DMS 273 treated with DMSO at 0.1 percent for 48 hours (cell line): ENCODE results near the gene KRTAP20-4.

Experiments
- DNase-seq: peaks from one replicate; lab custom pipeline; 2025; lab: John Stamatoyannopoulos, UW

KRTAP20-4 gene

GRCh38 chr21:30652891-30653290, 32.5 kb downstream of the KRTAP20-4 start:
- no peak for DNase-seq

- no peak for DNase-seq
Measured at GRCh38 chr21:30668776-30669175, 48.3 kb downstream of the KRTAP20-4 start.
